ENCODE measurements around the gene DPY19L3.

DPY19L3 gene

DNA sequence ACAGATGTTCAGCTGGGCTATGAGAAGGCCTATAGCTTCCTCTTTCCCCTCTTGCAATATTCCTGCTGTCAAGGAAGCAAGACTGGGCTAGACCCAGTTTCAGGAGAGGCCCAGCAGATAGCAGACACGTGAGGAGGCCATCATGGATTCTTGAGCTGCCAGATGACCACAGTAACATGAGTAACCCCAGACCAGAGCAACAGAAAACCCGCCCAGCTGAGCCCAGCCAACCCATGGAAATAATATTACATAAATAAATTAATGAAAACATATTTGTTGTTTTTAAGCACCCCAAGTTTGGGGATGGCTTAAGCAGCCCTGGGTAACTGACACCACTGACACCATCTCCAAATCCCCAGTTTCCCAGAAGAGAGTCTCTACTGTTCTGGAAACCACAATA is 125.2 kb downstream of the DPY19L3 start:
- no peak for DNase-seq

DNA sequence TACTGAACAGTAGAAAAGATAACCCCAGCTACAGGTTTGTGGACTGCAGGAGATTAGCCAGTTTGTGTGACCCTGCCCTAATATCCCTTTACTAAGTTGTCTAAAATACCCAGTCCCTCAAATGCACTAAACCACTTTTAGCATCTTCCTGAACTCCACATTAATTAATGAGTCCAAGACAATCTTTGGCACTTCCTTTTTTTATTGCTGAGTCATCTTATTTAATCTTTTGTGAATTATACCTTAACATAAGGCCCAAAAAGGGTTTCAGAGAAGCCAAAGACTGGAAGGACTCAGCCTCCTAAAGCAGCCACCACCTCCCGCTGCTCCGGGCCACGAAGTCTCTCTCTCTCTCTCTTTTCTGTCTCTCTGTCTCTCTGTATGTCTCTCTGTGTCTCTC is 126.7 kb downstream of the DPY19L3 start:
- no peak for DNase-seq

Measured in activated effector memory CD4-positive, alpha-beta T cell treated with Interleukin-2 at 50 U/mL for 16 hours (primary cell).